Mesothelial cell of epicardium (in vitro differentiated cells): ENCODE data around the gene TBC1D16. TPM values are rescaled to one million over a fixed set of nuclear protein-coding genes. Genes with fewer than 3 reads are reported as not detected.

Source experiments
- DNase-seq, 2 experiments: peaks; one replicate each; pipeline ENCODE4 v3.0.0; 2021; ENCODE audit warnings: low spot score in 2 of 2; ENCODE audit not compliant: unreplicated experiment in 2 of 2
- H3K27ac Mint-ChIP-seq: 2 replicates; pipeline ENCODE4 v1.8.0; 2021; ENCODE audit warnings: mixed read lengths
- H3K27me3 Mint-ChIP-seq: 2 replicates; pipeline ENCODE4 v1.8.0; 2021; ENCODE audit warnings: low read depth, mixed read lengths
- H3K36me3 Mint-ChIP-seq: 2 replicates; pipeline ENCODE4 v1.8.0; 2021; ENCODE audit warnings: mixed read lengths
- H3K4me1 Mint-ChIP-seq: 2 replicates; pipeline ENCODE4 v1.8.0; 2021; ENCODE audit warnings: mixed read lengths
- H3K4me3 Mint-ChIP-seq: 2 replicates; pipeline ENCODE4 v1.8.0; 2021; ENCODE audit warnings: mild to moderate bottlenecking, moderate library complexity, mixed read lengths
- H3K9me3 Mint-ChIP-seq: 2 replicates; pipeline ENCODE4 v1.8.0; 2021; ENCODE audit warnings: mixed read lengths
- CTCF ChIP-seq: fragments of 200-600 bp; sonication (generic); IDR thresholded peaks from one replicate; pipeline ENCODE4 v1.5.0; 2021; ENCODE audit warnings: antibody characterized with exemption; ENCODE audit not compliant: unreplicated experiment
- total RNA-seq: library from RNA; stranded (reverse); gene quantifications from 3 replicates; pipeline ENCODE4 v1.2.1, GENCODE V29; 2021

Gene TBC1D16
- total RNA-seq, 1 donor from 2014 or later: 76.0 TPM

GRCh38 chr17:79930062-79930876 lies 105.4 kb downstream of the TBC1D16 start:
- H3K4me1 Mint-ChIP-seq: peaks cover 9% of the 10 kb centered on the region
- no peak for TF ChIP-seq CTCF
- H3K9me3 Mint-ChIP-seq: no peaks in the 10 kb centered on the region
- H3K27me3 Mint-ChIP-seq: peaks cover 44% of the 10 kb centered on the region
- no peak overlapping the region for H3K27ac Mint-ChIP-seq
- no peak for DNase-seq
- H3K36me3 Mint-ChIP-seq: no peaks in the 10 kb centered on the region
- peak overlapping the region; percentile 63 for H3K4me3 Mint-ChIP-seq

GRCh38 chr17:79929257-79930061 lies 106.2 kb downstream of the TBC1D16 start:
- peak overlapping the region; percentile 39 for H3K4me3 Mint-ChIP-seq

GRCh38 chr17:79928502-79929256 lies 107.0 kb downstream of the TBC1D16 start:
- no peak for TF ChIP-seq CTCF
- H3K27me3 Mint-ChIP-seq: peaks cover 44% of the 10 kb centered on the region
- no peak for DNase-seq
- peak overlapping the region; percentile 33 for H3K4me3 Mint-ChIP-seq
- no peaks in the 10 kb centered on the region for H3K36me3 Mint-ChIP-seq
- peaks cover 9% of the 10 kb centered on the region for H3K4me1 Mint-ChIP-seq
- H3K9me3 Mint-ChIP-seq: no peaks in the 10 kb centered on the region
- no peak overlapping the region for H3K27ac Mint-ChIP-seq

More at GRCh38 chr17:79929257-79930061, 106.2 kb downstream of the TBC1D16 start:
- TF ChIP-seq CTCF: no peak
- no peaks in the 10 kb centered on the region for H3K36me3 Mint-ChIP-seq
- H3K27me3 Mint-ChIP-seq: peaks cover 44% of the 10 kb centered on the region
- H3K27ac Mint-ChIP-seq: no peak overlapping the region
- no peak for DNase-seq
- no peaks in the 10 kb centered on the region for H3K9me3 Mint-ChIP-seq
- peaks cover 9% of the 10 kb centered on the region for H3K4me1 Mint-ChIP-seq

GRCh38 chr17:79927688-79928501 lies 107.8 kb downstream of the TBC1D16 start:
- peaks cover 9% of the 10 kb centered on the region for H3K4me1 Mint-ChIP-seq
- no peak for TF ChIP-seq CTCF
- DNase-seq: no peak
- no peak overlapping the region for H3K4me3 Mint-ChIP-seq
- peaks cover 42% of the 10 kb centered on the region for H3K27me3 Mint-ChIP-seq
- no peaks in the 10 kb centered on the region for H3K36me3 Mint-ChIP-seq
- H3K27ac Mint-ChIP-seq: no peak overlapping the region
- H3K9me3 Mint-ChIP-seq: no peaks in the 10 kb centered on the region
